OCI-LY1 (cell line): Measurements from ENCODE around the gene IL31RA.

Source experiments
- H2AFZ ChIP-seq: fragments of 200-600 bp; sonication (generic), shearing (Covaris generic); 2 replicates; pipeline ENCODE4 v1.6.0; 2014; ENCODE audit warnings: antibody characterized with exemption, mild to moderate bottlenecking, low read length
- H3F3A ChIP-seq: fragments of 200-600 bp; sonication (generic), shearing (Covaris generic); 2 replicates; pipeline ENCODE4 v1.6.0; 2014; ENCODE audit warnings: mild to moderate bottlenecking, antibody characterized with exemption, low read length, moderate library complexity; ENCODE audit not compliant: insufficient read depth
- H3K27ac ChIP-seq: fragments of 200-600 bp; sonication (generic); 2 replicates; pipeline ENCODE4 v1.5.1; 2014; ENCODE audit warnings: low read length, mixed run types, mild to moderate bottlenecking, low read depth; ENCODE audit not compliant: poor library complexity, severe bottlenecking
- H3K27me3 ChIP-seq: fragments of 200-600 bp; sonication (generic); 2 replicates; pipeline ENCODE4 v1.6.0; 2014; ENCODE audit warnings: antibody characterized with exemption, mild to moderate bottlenecking, low read length, moderate library complexity; ENCODE audit not compliant: insufficient read depth
- H3K36me3 ChIP-seq: fragments of 200-600 bp; sonication (generic); 2 replicates; pipeline ENCODE4 v1.6.1; 2014; ENCODE audit warnings: mild to moderate bottlenecking, antibody characterized with exemption, low read length, moderate library complexity, mixed read lengths; ENCODE audit not compliant: insufficient read depth
- H3K4me1 ChIP-seq: fragments of 200-600 bp; sonication (generic); 2 replicates; pipeline ENCODE4 v1.5.1; 2014; ENCODE audit warnings: mild to moderate bottlenecking, low read length, moderate library complexity; ENCODE audit not compliant: insufficient read depth, severe bottlenecking
- H3K4me2 ChIP-seq: fragments of 200-600 bp; sonication (generic), shearing (Covaris generic); 2 replicates; pipeline ENCODE4 v1.6.1; 2014; ENCODE audit warnings: low read length
- H3K4me3 ChIP-seq: fragments of 200-600 bp; sonication (generic); 2 replicates; pipeline ENCODE4 v1.5.1; 2014; ENCODE audit warnings: low read length, low read depth, mild to moderate bottlenecking, mixed read lengths; ENCODE audit not compliant: poor library complexity, severe bottlenecking
- H3K79me2 ChIP-seq: fragments of 200-600 bp; shearing (Covaris generic); 2 replicates; pipeline ENCODE4 v1.6.1; 2016; ENCODE audit warnings: mixed run types, low read length, mixed read lengths; ENCODE audit not compliant: insufficient read depth
- H3K9ac ChIP-seq: fragments of 200-600 bp; sonication (generic), shearing (Covaris generic); 2 replicates; pipeline ENCODE4 v1.6.1; 2014; ENCODE audit warnings: mild to moderate bottlenecking, low read length, mixed read lengths
- H3K9me2 ChIP-seq: fragments of 200-600 bp; sonication (generic), shearing (Covaris generic); 2 replicates; pipeline ENCODE4 v1.6.1; 2014; ENCODE audit warnings: low read depth, mild to moderate bottlenecking, low read length, mixed read lengths
- H3K9me3 ChIP-seq: fragments of 200-600 bp; shearing (Covaris generic); 2 replicates; pipeline ENCODE4 v1.6.1; 2014; ENCODE audit warnings: low read length, mixed read lengths
- H4K20me1 ChIP-seq: fragments of 200-600 bp; sonication (generic), shearing (Covaris generic); 2 replicates; pipeline ENCODE4 v1.6.0; 2016; ENCODE audit warnings: mild to moderate bottlenecking, low read length; ENCODE audit not compliant: insufficient read depth
- EZH2 ChIP-seq: fragments of 200-600 bp; sonication (generic), shearing (Covaris generic); IDR thresholded peaks from 2 replicates; pipeline ENCODE4 v1.8.0; 2017; ENCODE audit warnings: borderline replicate concordance, mixed run types, mild to moderate bottlenecking, antibody characterized with exemption, low read length, moderate library complexity, mixed read lengths
- TF ChIP-seq, protein P1 (sequence below): fragments of 200-600 bp; sonication (generic), shearing (Covaris generic); IDR thresholded peaks from 2 replicates; pipeline ENCODE4 v1.5.1; 2017; ENCODE audit warnings: mild to moderate bottlenecking, antibody characterized with exemption, low read length, moderate library complexity, mixed read lengths

The IL31RA gene

DNA sequence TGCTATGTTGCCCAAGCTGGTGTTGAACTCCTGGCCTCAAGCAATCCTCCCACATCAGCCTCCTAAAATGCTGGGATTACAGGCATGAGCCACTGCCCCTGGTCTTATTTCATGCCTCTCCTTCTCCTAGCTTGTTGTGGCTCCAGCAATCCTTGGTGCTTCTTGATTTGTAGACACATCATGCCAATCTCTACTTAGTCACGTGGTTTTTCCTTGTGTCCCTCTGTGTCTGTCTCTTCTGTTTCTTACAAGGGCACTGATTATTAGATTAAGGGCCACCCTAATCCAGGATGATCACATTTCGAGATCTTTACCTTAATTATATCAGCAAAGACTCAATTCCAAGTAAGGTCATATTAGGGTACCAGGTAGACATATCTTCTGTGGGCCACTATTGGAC, 9.2 kb upstream of the IL31RA start:
- H3K4me1 ChIP-seq = no peaks in the 10 kb centered on the region
- no peaks in the 10 kb centered on the region for H3K36me3 ChIP-seq
- no peak overlapping the region for H3K4me3 ChIP-seq
- no peak overlapping the region for H2AFZ ChIP-seq
- no peak overlapping the region for H3K4me2 ChIP-seq
- no peaks in the 10 kb centered on the region for H3K9me3 ChIP-seq
- H3K79me2 ChIP-seq = no peaks in the 10 kb centered on the region
- no peaks in the 10 kb centered on the region; the same call in 1 of the 2 replicates for H3K9me2 ChIP-seq
- no peak overlapping the region for H3K9ac ChIP-seq
- H3F3A ChIP-seq = no peaks in the 10 kb centered on the region
- TF ChIP-seq, protein P1, sequence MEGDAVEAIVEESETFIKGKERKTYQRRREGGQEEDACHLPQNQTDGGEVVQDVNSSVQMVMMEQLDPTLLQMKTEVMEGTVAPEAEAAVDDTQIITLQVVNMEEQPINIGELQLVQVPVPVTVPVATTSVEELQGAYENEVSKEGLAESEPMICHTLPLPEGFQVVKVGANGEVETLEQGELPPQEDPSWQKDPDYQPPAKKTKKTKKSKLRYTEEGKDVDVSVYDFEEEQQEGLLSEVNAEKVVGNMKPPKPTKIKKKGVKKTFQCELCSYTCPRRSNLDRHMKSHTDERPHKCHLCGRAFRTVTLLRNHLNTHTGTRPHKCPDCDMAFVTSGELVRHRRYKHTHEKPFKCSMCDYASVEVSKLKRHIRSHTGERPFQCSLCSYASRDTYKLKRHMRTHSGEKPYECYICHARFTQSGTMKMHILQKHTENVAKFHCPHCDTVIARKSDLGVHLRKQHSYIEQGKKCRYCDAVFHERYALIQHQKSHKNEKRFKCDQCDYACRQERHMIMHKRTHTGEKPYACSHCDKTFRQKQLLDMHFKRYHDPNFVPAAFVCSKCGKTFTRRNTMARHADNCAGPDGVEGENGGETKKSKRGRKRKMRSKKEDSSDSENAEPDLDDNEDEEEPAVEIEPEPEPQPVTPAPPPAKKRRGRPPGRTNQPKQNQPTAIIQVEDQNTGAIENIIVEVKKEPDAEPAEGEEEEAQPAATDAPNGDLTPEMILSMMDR = no peak
- no peak for TF ChIP-seq EZH2
- H3K27me3 ChIP-seq = no peaks in the 10 kb centered on the region
- no peaks in the 10 kb centered on the region for H4K20me1 ChIP-seq
- no peak overlapping the region for H3K27ac ChIP-seq

DNA sequence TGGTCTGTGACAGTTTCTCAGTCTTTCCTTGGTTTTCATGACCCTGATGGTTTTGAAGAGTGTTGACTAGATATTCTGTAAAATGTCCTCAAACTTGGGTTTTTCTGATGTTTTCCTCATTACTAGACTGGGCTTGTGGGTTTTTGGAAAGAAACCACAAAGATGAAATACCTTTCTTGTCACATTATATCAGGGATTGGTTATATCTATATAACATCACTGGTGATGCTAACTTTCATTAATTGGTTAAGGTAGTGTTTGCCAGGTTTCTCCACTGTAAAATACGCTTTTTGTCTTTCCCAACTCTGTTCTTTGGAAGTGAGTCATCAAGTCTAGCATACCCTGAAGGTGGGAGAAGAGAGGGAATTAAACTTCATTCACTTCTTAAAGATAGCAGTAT, 3.3 kb upstream of the IL31RA start:
- Histone ChIP-seq H3K4me2 (no peak overlapping the region), H3K9me3 (no peaks in the 10 kb centered on the region), H3K9ac (no peak overlapping the region), H2AFZ (no peak overlapping the region), H3K27ac (no peak overlapping the region), H3F3A (no peaks in the 10 kb centered on the region), H3K4me3 (no peak overlapping the region), H3K36me3 (no peaks in the 10 kb centered on the region), H3K79me2 (no peaks in the 10 kb centered on the region), H3K27me3 (no peaks in the 10 kb centered on the region), H3K9me2 (no peaks in the 10 kb centered on the region; the same call in 1 of the 2 replicates), H3K4me1 (no peaks in the 10 kb centered on the region), H4K20me1 (no peaks in the 10 kb centered on the region)
- TF ChIP-seq, protein P1 = no peak
- TF ChIP-seq EZH2 = no peak

DNA sequence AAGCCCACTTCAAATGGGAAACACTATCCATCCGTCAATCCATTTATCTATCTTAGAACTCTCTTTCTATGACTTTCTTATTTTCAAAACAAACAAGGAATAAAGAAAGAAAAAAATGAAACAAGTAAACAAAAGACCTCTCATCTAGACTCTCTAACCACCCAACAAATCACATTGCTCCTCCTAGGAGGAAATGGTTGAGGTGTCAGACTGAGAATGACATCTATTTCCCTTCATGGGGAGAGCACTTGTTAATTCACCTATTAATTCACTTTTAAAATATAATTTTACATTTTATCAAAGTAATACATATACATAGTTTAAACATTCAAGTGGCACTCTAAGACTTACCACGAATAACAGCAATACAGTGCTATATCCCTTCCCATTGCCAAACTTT, 2.4 kb upstream of the IL31RA start:
- Histone ChIP-seq H3F3A (no peaks in the 10 kb centered on the region), H3K9ac (no peak overlapping the region), H3K4me2 (no peak overlapping the region), H3K36me3 (no peaks in the 10 kb centered on the region), H3K27me3 (no peaks in the 10 kb centered on the region), H3K9me3 (no peaks in the 10 kb centered on the region), H2AFZ (no peak overlapping the region), H3K4me3 (no peak overlapping the region), H3K79me2 (no peaks in the 10 kb centered on the region), H3K27ac (no peak overlapping the region), H4K20me1 (no peaks in the 10 kb centered on the region), H3K4me1 (no peaks in the 10 kb centered on the region), H3K9me2 (no peaks in the 10 kb centered on the region; the same call in 1 of the 2 replicates)
- no peak for TF ChIP-seq EZH2
- TF ChIP-seq, protein P1 = no peak
